K562 (cell line): ENCODE results near the gene RMC1. TPM values are rescaled to one million over a fixed set of nuclear protein-coding genes. Genes with fewer than 3 reads are reported as not detected.

Experiments
- C11orf30 ChIP-seq: fragments of 450-650 bp; IDR thresholded peaks from 2 replicates; pipeline ENCODE4 v1.6.1; 2016; ENCODE audit warnings: low read depth, mild to moderate bottlenecking
- CC2D1A ChIP-seq: fragments of 450-650 bp; IDR thresholded peaks from 2 replicates; pipeline ENCODE4 v1.6.1; 2017; ENCODE audit warnings: mild to moderate bottlenecking
- COPS2 ChIP-seq: fragments of 450-650 bp; conservative IDR thresholded peaks from 2 replicates; pipeline ENCODE4 v1.6.1; 2016; ENCODE audit warnings: mild to moderate bottlenecking, moderate library complexity
- CREM ChIP-seq: IDR thresholded peaks from 2 replicates; pipeline ENCODE4 v1.6.1; 2014; ENCODE audit warnings: antibody characterized with exemption, low read depth
- DLX4 ChIP-seq: fragments of 250-450 bp; sonication (Bioruptor Pico); IDR thresholded peaks from 2 replicates; pipeline ENCODE4 v1.6.1; 2021; ENCODE audit warnings: mild to moderate bottlenecking
- E2F6 ChIP-seq, 2 experiments: IDR thresholded peaks; 2 replicates each; pipeline ENCODE4 v1.6.1; 2011; ENCODE audit warnings: borderline replicate concordance in 1 of 2, control low read depth in 1 of 2, low read depth in 1 of 2, low read length in 1 of 2, mild to moderate bottlenecking in 1 of 2, mixed read lengths in 1 of 2, moderate library complexity in 1 of 2; ENCODE audit not compliant: insufficient read depth in 1 of 2, insufficient read length in 1 of 2, poor library complexity in 1 of 2, severe bottlenecking in 1 of 2; ENCODE audit errors: extremely low read depth in 1 of 2
- ETV5 ChIP-seq: sonication (generic); formaldehyde crosslinking; IDR thresholded peaks from 2 replicates; pipeline ENCODE4 v1.4.0; 2020; ENCODE audit warnings: low read depth, mild to moderate bottlenecking, missing genetic modification reagents
- EWSR1 ChIP-seq: fragments of 450-650 bp; IDR thresholded peaks from 2 replicates; pipeline ENCODE4 v1.6.1; 2018; ENCODE audit warnings: borderline replicate concordance, mild to moderate bottlenecking, low read depth, moderate library complexity; ENCODE audit not compliant: partially characterized antibody
- GTF2A2 ChIP-seq: IDR thresholded peaks from 2 replicates; pipeline ENCODE4 v1.6.1; 2016; ENCODE audit warnings: mild to moderate bottlenecking, missing genetic modification characterization, missing compliant biosample characterization
- ID3 ChIP-seq, 2 experiments: fragments of 250-450 bp in 1 of 2; fragments of 450-650 bp in 1 of 2; sonication (Bioruptor Pico) in 1 of 2; IDR thresholded peaks; 2 replicates each; pipeline versions ENCODE4 v1.6.1 to v1.8.0; 2016 to 2021; ENCODE audit warnings: mild to moderate bottlenecking in 2 of 2, moderate library complexity in 2 of 2, missing compliant biosample characterization in 1 of 2, missing genetic modification characterization in 1 of 2
- MAFF ChIP-seq: IDR thresholded peaks from 2 replicates; pipeline ENCODE4 v1.6.1; 2012; ENCODE audit warnings: low read length, improper control_type of control experiment
- MAZ ChIP-seq, 2 experiments: fragments of 450-650 bp in 1 of 2; sonication (generic) in 1 of 2; formaldehyde crosslinking; IDR thresholded peaks in 1 of 2; conservative IDR thresholded peaks in 1 of 2; 2 replicates each; pipeline versions ENCODE4 v1.4.0 to v1.5.0; 2020; ENCODE audit warnings: mild to moderate bottlenecking in 1 of 2, missing genetic modification reagents in 1 of 2
- PCBP1 ChIP-seq: fragments of 200-400 bp; formaldehyde crosslinking; IDR thresholded peaks from 2 replicates; pipeline ENCODE4 v1.6.1; 2018; ENCODE audit warnings: mild to moderate bottlenecking, low read depth, low read length; ENCODE audit not compliant: poor library complexity, severe bottlenecking
- PURB ChIP-seq: sonication (generic); formaldehyde crosslinking; IDR thresholded peaks from 2 replicates; pipeline ENCODE4 v1.9.0; 2021; ENCODE audit warnings: low read depth, mild to moderate bottlenecking, missing genetic modification reagents
- RB1 ChIP-seq: fragments of 450-650 bp; IDR thresholded peaks from 2 replicates; pipeline ENCODE4 v1.6.1; 2017; ENCODE audit warnings: low read depth, mild to moderate bottlenecking
- RREB1 ChIP-seq: fragments of 250-450 bp; sonication (Bioruptor Pico); IDR thresholded peaks from 2 replicates; pipeline ENCODE4 v1.4.0; 2020
- TCF7 ChIP-seq: sonication (generic); IDR thresholded peaks from 2 replicates; pipeline ENCODE4 v1.6.1; 2016; ENCODE audit warnings: antibody characterized with exemption, borderline replicate concordance
- ZNF24 ChIP-seq: fragments of 450-650 bp; IDR thresholded peaks from 2 replicates; pipeline ENCODE4 v1.6.1; 2016
- polyA plus RNA-seq, 8 experiments: library from polyadenylated mRNA; depleted of rRNA in 4 of 8; stranded (reverse) in 5 of 8; unstranded in 3 of 8; fragments of >200 nt; fragmentation: Nextera tagmentation in 2 of 8; fragmentation: Illumina TruSeq in 1 of 8; extraction: Ambion mirVana in 2 of 8; extraction: Trizol in 1 of 8; gene quantifications; 2 replicates each; pipeline versions ENCODE4 v1.2.1 to v1.2.3, GENCODE V29; 2011 to 2014; ENCODE audit warnings: inconsistent platforms in 1 of 8, missing spikeins in 1 of 8
- total RNA-seq, 7 experiments: library from RNA; depleted of rRNA in 6 of 7; stranded (reverse); fragments of >200 nt in 6 of 7; fragmentation: Illumina TruSeq in 2 of 7; extraction: Trizol in 2 of 7; gene quantifications; 2 replicates each; pipeline versions ENCODE4 v1.2.1 to v1.2.3, GENCODE V29; 2011 to 2021; ENCODE audit warnings: low replicate concordance in 1 of 7

Gene RMC1
- total and polyA plus RNA-seq, 9 of the 15 experiments (the other 6 are each of a cell fraction or from before 2014, with no cell fraction given) = 7.5 to 42.4 (median 35.5) TPM

- TF ChIP-seq RREB1 (no peak), ZNF24 (peak; percentile 7; the same call in 1 of the 2 replicates), GTF2A2 (tag) (no peak), MAZ (CRISPR knock-in tag; conservative IDR thresholded peaks at IDR 0.05 in 1 of 2, IDR thresholded peaks at IDR 0.05 in 1 of 2) (0 out of 4 replicates have a peak, but pooled peaks of 1 of the 2 experiments have one; percentile 33), CREM (no peak), E2F6 (IDR thresholded peaks at IDR 0.05; ENCODE audit: borderline replicate concordance in 1 of 2, extremely low read depth in 1 of 2, insufficient read depth in 1 of 2, insufficient read length in 1 of 2, low read depth in 1 of 2, low read length in 1 of 2, poor library complexity in 1 of 2, severe bottlenecking in 1 of 2) (peak in 1 of 2 experiments; percentile 47), MAFF (no peak), CC2D1A (no peak), ETV5 (CRISPR knock-in tag) (peak; percentile 70; the same call in 1 of the 2 replicates), PURB (CRISPR knock-in tag) (no peak), RB1 (no peak), TCF7 (no peak), COPS2 (no peak), ID3 (CRISPR knock-in tag; IDR thresholded peaks at IDR 0.05) (no peak), ID3 (tag; IDR thresholded peaks at IDR 0.05) (peak; percentile 62), C11orf30 (peak; percentile 46; the same call in 1 of the 2 replicates), EWSR1 (no peak), PCBP1 (no peak), DLX4 (CRISPR knock-in tag) (no peak)
Measured at GRCh38 chr18:23487738-23488570, 15.4 kb upstream of the RMC1 start (continued).
